Liver (tissue), 3 donors: ENCODE measurements around the gene EDEM2.

Experiments used
- CTCF ChIP-seq: fragments of 150-350 bp; IDR thresholded peaks from 2 replicates; pipeline ENCODE4 v1.5.1; 2017; ENCODE audit warnings: improper control_type of control experiment, low read depth, low read length; ENCODE audit not compliant: missing input control
- RAD21 ChIP-seq, 2 donors: IDR thresholded peaks; 2 replicates each; pipeline ENCODE4 v1.6.1; 2016; ENCODE audit warnings: antibody characterized with exemption in 2 of 2, mild to moderate bottlenecking in 2 of 2
- SP1 ChIP-seq: IDR thresholded peaks from 2 replicates; pipeline ENCODE4 v1.6.1; 2018; ENCODE audit warnings: antibody characterized with exemption, mild to moderate bottlenecking
- TAF1 ChIP-seq: conservative IDR thresholded peaks from 2 replicates; pipeline ENCODE4 v1.6.1; 2016; ENCODE audit warnings: antibody characterized with exemption, mild to moderate bottlenecking
- TF ChIP-seq, protein P1 (sequence below): IDR thresholded peaks from 2 replicates; pipeline ENCODE4 v1.6.1; 2016; ENCODE audit warnings: antibody characterized with exemption, mild to moderate bottlenecking
- TF ChIP-seq, protein P2 (sequence below): IDR thresholded peaks from 2 replicates; pipeline ENCODE4 v1.6.1; 2016; ENCODE audit warnings: antibody characterized with exemption
- TF ChIP-seq, protein P3 (sequence below): IDR thresholded peaks from 2 replicates; pipeline ENCODE4 v1.6.1; 2016; ENCODE audit warnings: antibody characterized with exemption
- donor health status: healthy.
- donor health status: healthy.

DNA sequence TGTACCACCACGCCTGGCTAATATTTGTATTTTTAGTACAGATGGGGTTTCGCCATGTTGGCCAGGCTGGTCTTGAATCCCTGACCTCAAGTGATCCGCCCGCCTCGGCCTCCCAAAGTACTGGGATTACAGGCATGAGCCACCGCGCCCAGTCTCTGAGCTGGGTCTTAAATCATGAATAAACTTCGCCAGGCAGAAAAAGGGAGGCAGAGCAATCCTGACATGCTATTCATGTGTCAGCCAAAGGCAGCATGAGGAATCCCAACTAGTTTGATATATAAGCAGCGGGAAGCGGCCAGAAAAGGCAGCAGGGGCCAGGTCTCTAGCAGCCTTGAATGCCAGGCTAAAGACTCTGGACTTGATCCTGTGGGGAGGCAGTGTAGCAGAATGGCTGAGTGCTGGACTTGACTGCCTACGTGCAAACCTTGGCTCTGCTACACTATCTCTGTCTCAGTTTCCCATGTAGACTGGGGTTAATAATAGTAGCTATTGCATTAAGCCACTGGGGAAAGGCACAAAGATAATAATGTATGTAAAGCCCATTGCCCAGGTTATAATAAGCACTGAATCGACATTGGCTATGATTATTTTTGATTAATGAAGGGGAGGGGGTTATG lies 26.5 kb upstream of the EDEM2 start:
- TF ChIP-seq CTCF (no peak), TAF1 (no peak), SP1 (no peak), RAD21 (IDR thresholded peaks at IDR 0.05) (no peak)
- TF ChIP-seq, protein P1, sequence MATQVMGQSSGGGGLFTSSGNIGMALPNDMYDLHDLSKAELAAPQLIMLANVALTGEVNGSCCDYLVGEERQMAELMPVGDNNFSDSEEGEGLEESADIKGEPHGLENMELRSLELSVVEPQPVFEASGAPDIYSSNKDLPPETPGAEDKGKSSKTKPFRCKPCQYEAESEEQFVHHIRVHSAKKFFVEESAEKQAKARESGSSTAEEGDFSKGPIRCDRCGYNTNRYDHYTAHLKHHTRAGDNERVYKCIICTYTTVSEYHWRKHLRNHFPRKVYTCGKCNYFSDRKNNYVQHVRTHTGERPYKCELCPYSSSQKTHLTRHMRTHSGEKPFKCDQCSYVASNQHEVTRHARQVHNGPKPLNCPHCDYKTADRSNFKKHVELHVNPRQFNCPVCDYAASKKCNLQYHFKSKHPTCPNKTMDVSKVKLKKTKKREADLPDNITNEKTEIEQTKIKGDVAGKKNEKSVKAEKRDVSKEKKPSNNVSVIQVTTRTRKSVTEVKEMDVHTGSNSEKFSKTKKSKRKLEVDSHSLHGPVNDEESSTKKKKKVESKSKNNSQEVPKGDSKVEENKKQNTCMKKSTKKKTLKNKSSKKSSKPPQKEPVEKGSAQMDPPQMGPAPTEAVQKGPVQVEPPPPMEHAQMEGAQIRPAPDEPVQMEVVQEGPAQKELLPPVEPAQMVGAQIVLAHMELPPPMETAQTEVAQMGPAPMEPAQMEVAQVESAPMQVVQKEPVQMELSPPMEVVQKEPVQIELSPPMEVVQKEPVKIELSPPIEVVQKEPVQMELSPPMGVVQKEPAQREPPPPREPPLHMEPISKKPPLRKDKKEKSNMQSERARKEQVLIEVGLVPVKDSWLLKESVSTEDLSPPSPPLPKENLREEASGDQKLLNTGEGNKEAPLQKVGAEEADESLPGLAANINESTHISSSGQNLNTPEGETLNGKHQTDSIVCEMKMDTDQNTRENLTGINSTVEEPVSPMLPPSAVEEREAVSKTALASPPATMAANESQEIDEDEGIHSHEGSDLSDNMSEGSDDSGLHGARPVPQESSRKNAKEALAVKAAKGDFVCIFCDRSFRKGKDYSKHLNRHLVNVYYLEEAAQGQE = no peak
- TF ChIP-seq, protein P2, sequence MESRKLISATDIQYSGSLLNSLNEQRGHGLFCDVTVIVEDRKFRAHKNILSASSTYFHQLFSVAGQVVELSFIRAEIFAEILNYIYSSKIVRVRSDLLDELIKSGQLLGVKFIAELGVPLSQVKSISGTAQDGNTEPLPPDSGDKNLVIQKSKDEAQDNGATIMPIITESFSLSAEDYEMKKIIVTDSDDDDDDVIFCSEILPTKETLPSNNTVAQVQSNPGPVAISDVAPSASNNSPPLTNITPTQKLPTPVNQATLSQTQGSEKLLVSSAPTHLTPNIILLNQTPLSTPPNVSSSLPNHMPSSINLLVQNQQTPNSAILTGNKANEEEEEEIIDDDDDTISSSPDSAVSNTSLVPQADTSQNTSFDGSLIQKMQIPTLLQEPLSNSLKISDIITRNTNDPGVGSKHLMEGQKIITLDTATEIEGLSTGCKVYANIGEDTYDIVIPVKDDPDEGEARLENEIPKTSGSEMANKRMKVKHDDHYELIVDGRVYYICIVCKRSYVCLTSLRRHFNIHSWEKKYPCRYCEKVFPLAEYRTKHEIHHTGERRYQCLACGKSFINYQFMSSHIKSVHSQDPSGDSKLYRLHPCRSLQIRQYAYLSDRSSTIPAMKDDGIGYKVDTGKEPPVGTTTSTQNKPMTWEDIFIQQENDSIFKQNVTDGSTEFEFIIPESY = no peak
- TF ChIP-seq, protein P3, sequence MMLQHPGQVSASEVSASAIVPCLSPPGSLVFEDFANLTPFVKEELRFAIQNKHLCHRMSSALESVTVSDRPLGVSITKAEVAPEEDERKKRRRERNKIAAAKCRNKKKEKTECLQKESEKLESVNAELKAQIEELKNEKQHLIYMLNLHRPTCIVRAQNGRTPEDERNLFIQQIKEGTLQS = no peak
